Measurements from ENCODE around the gene IGF2R.

The IGF2R gene

DNA sequence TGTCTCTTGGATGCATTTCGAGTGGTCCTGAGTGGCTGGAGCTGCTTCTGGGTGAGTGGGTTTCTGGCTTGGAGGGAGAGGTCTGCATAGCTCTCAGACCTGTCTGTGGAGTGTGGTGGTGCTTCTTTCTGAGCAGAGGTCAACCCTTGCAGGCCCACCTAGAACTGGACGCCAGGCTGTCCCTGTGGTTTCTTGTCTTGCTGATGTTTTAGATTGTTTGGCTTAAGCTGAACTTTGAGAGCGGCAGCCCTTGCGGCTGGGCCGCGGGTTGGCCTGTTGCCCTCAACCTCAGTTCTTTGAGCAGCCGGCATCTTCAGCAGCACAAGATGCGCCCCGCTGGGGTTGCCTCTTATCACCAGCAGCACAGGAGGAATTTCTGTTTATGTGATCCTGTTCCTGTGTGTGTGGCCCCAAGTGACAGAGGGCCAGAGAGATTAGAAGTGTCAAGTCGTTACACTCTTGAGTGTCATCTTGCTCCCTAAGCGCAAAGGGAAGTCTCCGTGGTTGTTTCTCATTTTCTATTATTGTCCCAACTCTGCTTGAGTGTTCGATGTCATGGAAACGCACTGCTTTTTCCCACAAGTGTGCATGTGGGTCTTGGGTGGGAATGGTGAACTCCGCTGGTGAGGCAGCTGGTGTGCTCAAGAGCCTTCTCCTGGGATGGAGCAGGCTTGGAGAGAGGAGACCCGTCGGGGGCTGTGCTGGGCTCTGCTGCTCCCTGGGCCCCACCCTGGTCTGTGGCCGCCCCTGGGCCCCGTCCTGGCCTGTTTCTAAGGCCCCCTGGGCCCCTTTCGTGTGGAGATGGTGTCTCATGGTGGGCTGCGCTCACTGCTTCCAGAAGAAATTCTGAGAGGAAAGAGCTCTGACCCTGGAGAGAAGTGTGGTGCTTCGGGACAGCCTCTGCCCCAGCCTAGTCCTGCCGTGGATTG is 132.7 kb downstream of the IGF2R start:
- H3K9me3 ChIP-seq (replicated peaks; ENCODE audit: insufficient read depth, low read length), result no peaks in the 10 kb centered on the region
- H3K27ac ChIP-seq (ENCODE audit: low read length), result no peak overlapping the region
- H3K9ac ChIP-seq (ENCODE audit: low read length), result no peak overlapping the region
- no peak overlapping the region for H3K4me2 ChIP-seq (ENCODE audit: low read depth, low read length)
- TF ChIP-seq EZH2 (optimal IDR thresholded peaks at IDR 0.05; ENCODE audit: low read depth, low read length), result no peak
- TF ChIP-seq, protein P1, sequence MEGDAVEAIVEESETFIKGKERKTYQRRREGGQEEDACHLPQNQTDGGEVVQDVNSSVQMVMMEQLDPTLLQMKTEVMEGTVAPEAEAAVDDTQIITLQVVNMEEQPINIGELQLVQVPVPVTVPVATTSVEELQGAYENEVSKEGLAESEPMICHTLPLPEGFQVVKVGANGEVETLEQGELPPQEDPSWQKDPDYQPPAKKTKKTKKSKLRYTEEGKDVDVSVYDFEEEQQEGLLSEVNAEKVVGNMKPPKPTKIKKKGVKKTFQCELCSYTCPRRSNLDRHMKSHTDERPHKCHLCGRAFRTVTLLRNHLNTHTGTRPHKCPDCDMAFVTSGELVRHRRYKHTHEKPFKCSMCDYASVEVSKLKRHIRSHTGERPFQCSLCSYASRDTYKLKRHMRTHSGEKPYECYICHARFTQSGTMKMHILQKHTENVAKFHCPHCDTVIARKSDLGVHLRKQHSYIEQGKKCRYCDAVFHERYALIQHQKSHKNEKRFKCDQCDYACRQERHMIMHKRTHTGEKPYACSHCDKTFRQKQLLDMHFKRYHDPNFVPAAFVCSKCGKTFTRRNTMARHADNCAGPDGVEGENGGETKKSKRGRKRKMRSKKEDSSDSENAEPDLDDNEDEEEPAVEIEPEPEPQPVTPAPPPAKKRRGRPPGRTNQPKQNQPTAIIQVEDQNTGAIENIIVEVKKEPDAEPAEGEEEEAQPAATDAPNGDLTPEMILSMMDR (IDR thresholded peaks at IDR 0.05; ENCODE audit: low read length), result no peak
- no peak for TF ChIP-seq EZH2phosphoT487 (IDR thresholded peaks at IDR 0.05; ENCODE audit: low read length)
- H2AFZ ChIP-seq (ENCODE audit: low read length), result no peak overlapping the region
- no peak overlapping the region for H3K4me3 ChIP-seq (ENCODE audit: low read length)
- H3K36me3 ChIP-seq (replicated peaks; ENCODE audit: insufficient read depth, low read length), result no peaks in the 10 kb centered on the region
- no peaks in the 10 kb centered on the region for H3K4me1 ChIP-seq (ENCODE audit: low read length)
- no peak for DNase-seq
- H3K9me2 ChIP-seq (replicated peaks; ENCODE audit: insufficient read depth, low read length), result no peaks in the 10 kb centered on the region
- no peaks in the 10 kb centered on the region for H4K20me1 ChIP-seq (ENCODE audit: insufficient read depth, low read length)
- no peaks in the 10 kb centered on the region for H3K27me3 ChIP-seq (replicated peaks; ENCODE audit: insufficient read depth, low read length)
- no peaks in the 10 kb centered on the region for H3K79me2 ChIP-seq (ENCODE audit: low read length)
- no peaks in the 10 kb centered on the region for H3F3A ChIP-seq (ENCODE audit: insufficient read depth, low read length)

DNA sequence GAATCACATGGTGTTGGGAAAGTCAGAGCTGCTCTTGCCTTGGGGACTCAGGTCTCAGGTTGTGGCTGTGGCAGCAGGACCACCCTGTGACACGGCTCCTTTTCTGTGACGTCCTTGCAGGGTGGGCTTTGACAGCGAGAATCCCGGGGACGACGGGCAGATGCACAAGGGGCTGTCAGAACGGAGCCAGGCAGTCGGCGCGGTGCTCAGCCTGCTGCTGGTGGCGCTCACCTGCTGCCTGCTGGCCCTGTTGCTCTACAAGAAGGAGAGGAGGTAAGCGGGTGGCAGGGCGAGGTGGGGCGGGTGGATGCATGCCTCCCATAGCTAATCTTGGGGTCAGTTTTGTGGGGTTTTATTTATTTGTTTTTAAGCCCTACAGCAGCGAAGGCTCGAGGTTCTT is 133.5 kb downstream of the IGF2R start:
- Histone ChIP-seq H3K36me3 (replicated peaks; ENCODE audit: insufficient read depth, low read length) (no peaks in the 10 kb centered on the region), H3K4me2 (ENCODE audit: low read depth, low read length) (no peak overlapping the region), H3K27ac (ENCODE audit: low read length) (no peak overlapping the region), H2AFZ (ENCODE audit: low read length) (no peak overlapping the region), H4K20me1 (ENCODE audit: insufficient read depth, low read length) (no peaks in the 10 kb centered on the region), H3K9me3 (replicated peaks; ENCODE audit: insufficient read depth, low read length) (no peaks in the 10 kb centered on the region), H3K9ac (ENCODE audit: low read length) (no peak overlapping the region), H3K27me3 (replicated peaks; ENCODE audit: insufficient read depth, low read length) (no peaks in the 10 kb centered on the region), H3K4me3 (ENCODE audit: low read length) (no peak overlapping the region), H3K4me1 (ENCODE audit: low read length) (no peaks in the 10 kb centered on the region), H3K9me2 (replicated peaks; ENCODE audit: insufficient read depth, low read length) (no peaks in the 10 kb centered on the region), H3K79me2 (ENCODE audit: low read length) (no peaks in the 10 kb centered on the region), H3F3A (ENCODE audit: insufficient read depth, low read length) (no peaks in the 10 kb centered on the region)
- TF ChIP-seq EZH2 (optimal IDR thresholded peaks at IDR 0.05; ENCODE audit: low read depth, low read length), result no peak
- TF ChIP-seq, protein P1 (IDR thresholded peaks at IDR 0.05; ENCODE audit: low read length), result no peak
- TF ChIP-seq EZH2phosphoT487 (IDR thresholded peaks at IDR 0.05; ENCODE audit: low read length), result no peak
- DNase-seq, result no peak

DNA sequence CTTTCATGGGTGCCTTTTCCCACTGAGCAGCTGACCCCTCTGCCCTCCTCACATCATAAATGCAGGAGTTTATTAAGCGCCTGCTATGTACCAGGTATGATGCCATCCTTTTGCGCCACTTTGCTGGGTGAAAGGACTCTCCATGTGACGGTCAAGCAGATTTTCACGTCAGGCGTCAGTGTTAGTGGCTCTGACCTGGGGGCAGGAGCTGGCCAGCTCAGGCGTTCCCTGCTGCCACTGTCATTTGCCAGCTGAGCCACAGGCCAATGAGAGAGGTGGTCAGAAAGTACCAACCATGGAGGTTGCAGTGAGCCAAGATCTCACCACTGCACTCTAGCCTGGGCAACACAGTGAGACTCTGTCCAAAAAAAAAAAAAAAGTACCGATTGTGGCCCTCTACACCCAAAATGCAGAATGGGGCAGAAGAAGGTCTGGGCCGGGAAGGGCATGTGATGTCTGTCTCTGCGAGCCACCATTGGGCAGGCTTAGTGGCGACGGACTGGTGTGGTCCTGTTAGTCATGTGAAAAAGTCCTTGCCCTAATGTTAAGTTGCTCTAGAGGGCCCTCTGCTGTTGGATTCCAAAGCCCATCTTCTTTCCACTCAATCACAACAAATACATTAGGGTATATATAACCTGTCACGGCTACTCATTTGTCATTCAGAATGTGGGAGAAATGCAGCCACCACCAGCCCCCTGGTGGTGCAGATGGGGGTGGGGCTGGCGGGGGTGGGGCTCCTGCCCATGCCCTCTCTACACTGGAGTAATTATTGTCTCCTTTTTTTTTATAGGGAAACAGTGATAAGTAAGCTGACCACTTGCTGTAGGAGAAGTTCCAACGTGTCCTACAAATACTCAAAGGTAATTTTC is 134.3 kb downstream of the IGF2R start:
- no peak overlapping the region for H3K9ac ChIP-seq (ENCODE audit: low read length)
- H4K20me1 ChIP-seq (ENCODE audit: insufficient read depth, low read length), result no peaks in the 10 kb centered on the region
- TF ChIP-seq, protein P1 (IDR thresholded peaks at IDR 0.05; ENCODE audit: low read length), result no peak; the same call in 1 of the 2 replicates
- TF ChIP-seq EZH2phosphoT487 (IDR thresholded peaks at IDR 0.05; ENCODE audit: low read length) (no peak), EZH2 (optimal IDR thresholded peaks at IDR 0.05; ENCODE audit: low read depth, low read length) (no peak)
- no peak overlapping the region for H3K4me3 ChIP-seq (ENCODE audit: low read length)
- no peaks in the 10 kb centered on the region for H3K27me3 ChIP-seq (replicated peaks; ENCODE audit: insufficient read depth, low read length)
- H3F3A ChIP-seq (ENCODE audit: insufficient read depth, low read length), result no peaks in the 10 kb centered on the region
- no peak overlapping the region for H2AFZ ChIP-seq (ENCODE audit: low read length)
- DNase-seq, result no peak
- no peaks in the 10 kb centered on the region for H3K4me1 ChIP-seq (ENCODE audit: low read length)
- no peaks in the 10 kb centered on the region for H3K79me2 ChIP-seq (ENCODE audit: low read length)
- H3K27ac ChIP-seq (ENCODE audit: low read length), result no peak overlapping the region
- no peaks in the 10 kb centered on the region for H3K9me2 ChIP-seq (replicated peaks; ENCODE audit: insufficient read depth, low read length)
- H3K36me3 ChIP-seq (replicated peaks; ENCODE audit: insufficient read depth, low read length), result no peaks in the 10 kb centered on the region
- H3K4me2 ChIP-seq (ENCODE audit: low read depth, low read length), result no peak overlapping the region
- no peaks in the 10 kb centered on the region for H3K9me3 ChIP-seq (replicated peaks; ENCODE audit: insufficient read depth, low read length)

All from MM.1S (cell line).